Activated CD4-positive, alpha-beta T cell treated with anti-CD3 and anti-CD28 coated beads for 36 hours (primary cell): ENCODE measurements around the gene GPR33. TPM values are rescaled to one million over a fixed set of nuclear protein-coding genes. Genes with fewer than 3 reads are reported as not detected.

Source experiments
- ATAC-seq: fragments of 200-7000 bp; cut with Tn5 transposase; one replicate; pipeline ENCODE4 v1.10.0; 2021; ENCODE audit warnings: mild to moderate bottlenecking, moderate library complexity
- CTCF ChIA-PET: fragments of 350-600 bp; sonication (Branson Sonifier 250); formaldehyde crosslinking; loops from one replicate; lab custom pipeline; 2021; ENCODE audit warnings: antibody characterized with exemption; lab: Charles Lee
- POLR2A ChIA-PET: fragments of 350-600 bp; sonication (Branson Sonifier 250); formaldehyde crosslinking; loops from one replicate; lab custom pipeline; 2021; ENCODE audit warnings: antibody characterized with exemption, inconsistent platforms; lab: Charles Lee
- DNase-seq: peaks from one replicate; pipeline ENCODE4 v3.0.0-alpha.2; 2020
- H3K27ac Mint-ChIP-seq: one replicate; pipeline ENCODE4 v1.8.0; 2021; ENCODE audit warnings: mixed read lengths
- H3K27me3 Mint-ChIP-seq: one replicate; pipeline ENCODE4 v1.8.0; 2021; ENCODE audit warnings: mixed read lengths
- H3K36me3 Mint-ChIP-seq: one replicate; pipeline ENCODE4 v1.8.0; 2021; ENCODE audit warnings: low read depth, mixed read lengths
- H3K4me1 Mint-ChIP-seq: one replicate; pipeline ENCODE4 v1.8.0; 2021; ENCODE audit warnings: mixed read lengths
- H3K4me3 Mint-ChIP-seq: one replicate; pipeline ENCODE4 v1.8.0; 2021; ENCODE audit warnings: mild to moderate bottlenecking, moderate library complexity, mixed read lengths
- H3K9me3 Mint-ChIP-seq: one replicate; pipeline ENCODE4 v1.8.0; 2021; ENCODE audit warnings: low read depth, mixed read lengths
- intact Hi-C, 2 experiments: fragments of 100-400 bp; cut with DNase I in 1 of 2; cut with micrococcal nuclease in 1 of 2; formaldehyde crosslinking; loops; one replicate each; pipeline versions ENCODE4 v1.14.2 to v1.15.1; 2022 to 2024; cut with DNase I, micrococcal nuclease
- total RNA-seq, 2 experiments: library from RNA; stranded (reverse); gene quantifications; one replicate each; pipeline ENCODE4 v1.2.3, GENCODE V29; 2021

The GPR33 gene, protein sequence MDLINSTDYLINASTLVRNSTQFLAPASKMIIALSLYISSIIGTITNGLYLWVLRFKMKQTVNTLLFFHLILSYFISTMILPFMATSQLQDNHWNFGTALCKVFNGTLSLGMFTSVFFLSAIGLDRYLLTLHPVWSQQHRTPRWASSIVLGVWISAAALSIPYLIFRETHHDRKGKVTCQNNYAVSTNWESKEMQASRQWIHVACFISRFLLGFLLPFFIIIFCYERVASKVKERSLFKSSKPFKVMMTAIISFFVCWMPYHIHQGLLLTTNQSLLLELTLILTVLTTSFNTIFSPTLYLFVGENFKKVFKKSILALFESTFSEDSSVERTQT
- not detected for total RNA-seq

DNA sequence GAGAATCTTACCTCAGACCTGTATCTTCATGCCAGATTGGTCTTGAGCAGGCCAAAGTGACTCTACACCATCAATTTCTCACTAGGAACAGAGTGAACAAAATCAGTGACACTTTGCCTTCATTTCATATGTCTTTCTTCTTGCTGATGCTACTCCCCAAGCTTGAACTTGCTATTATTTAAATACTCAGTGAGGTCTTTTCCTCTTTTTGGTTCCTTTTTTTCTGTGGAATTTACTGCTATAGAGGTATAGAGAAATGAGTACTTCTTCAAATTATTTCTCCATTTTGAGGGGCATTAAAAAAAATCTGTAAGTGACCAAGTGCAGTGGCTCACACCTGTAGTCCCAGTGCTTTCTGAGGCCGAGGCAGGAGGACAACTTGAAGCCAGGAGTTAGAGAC lies at the start of gene GPR33:
Gene GPR33 (minus strand): TSS at position 154 of the 400 bp plus-strand sequence. CDS start 4,074 bp downstream, outside the sequence.
- intact Hi-C loops, result no loop called here
- no peak for ATAC-seq
- POLR2A ChIA-PET, result no interaction called here
- H3K27me3 Mint-ChIP-seq, result peaks cover 6% of the 10 kb centered on the region
- H3K9me3 Mint-ChIP-seq, result no peaks in the 10 kb centered on the region
- CTCF ChIA-PET, result no interaction called here
- H3K27ac Mint-ChIP-seq, result no peak within 1 kb of the TSS
- no peaks in the 10 kb centered on the region for H3K4me1 Mint-ChIP-seq
- DNase-seq, result no peak
- no peak within 1 kb of the TSS for H3K4me3 Mint-ChIP-seq
- no peaks in the 10 kb centered on the region for H3K36me3 Mint-ChIP-seq

DNA sequence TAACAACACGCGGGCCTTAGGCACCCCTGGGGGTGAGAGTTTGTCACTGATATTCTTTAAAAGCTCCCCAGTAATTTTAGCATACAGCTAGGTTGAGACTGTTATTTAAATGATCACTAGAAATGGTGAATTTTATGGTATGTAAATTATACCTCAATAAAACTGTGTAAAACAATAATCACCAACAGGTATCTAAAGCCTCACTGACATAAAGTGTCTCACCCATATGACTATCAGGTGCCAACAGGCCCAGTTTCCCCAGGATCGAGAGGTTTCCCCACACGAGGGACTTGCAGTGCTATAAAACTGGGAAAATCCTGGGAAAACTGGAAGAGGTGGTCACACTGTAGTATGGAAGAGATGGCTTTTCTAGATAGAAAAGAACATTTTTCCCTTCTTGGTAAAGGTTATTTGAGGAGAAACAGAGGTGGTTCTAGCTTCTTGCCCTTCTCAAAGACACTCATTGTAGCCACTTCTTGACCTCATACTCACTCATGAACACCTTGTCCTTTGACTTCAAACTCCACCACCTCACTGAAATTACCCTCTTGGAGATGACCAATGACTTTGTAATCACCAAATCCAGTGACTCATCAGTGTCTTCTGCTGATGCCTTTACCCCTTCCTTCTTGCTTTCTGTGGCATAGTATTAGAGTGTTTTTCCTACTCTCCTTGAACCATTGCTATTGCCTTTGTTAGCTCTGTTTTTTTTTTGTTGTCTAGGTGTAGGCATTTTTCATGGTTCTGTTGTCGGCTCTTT lies 48.5 kb upstream of the GPR33 start:
- ATAC-seq (no peak), DNase-seq (no peak)
- H3K9me3 Mint-ChIP-seq, result no peaks in the 10 kb centered on the region
- intact Hi-C loops, result no loop called here
- H3K27me3 Mint-ChIP-seq, result peaks cover 15% of the 10 kb centered on the region
- CTCF ChIA-PET, result interaction anchor here (0.7 kb wide), 1 partner anchor 367 kb away, joined by 3 read pairs; no protein-coding TSS in a partner anchor
- POLR2A ChIA-PET, result no interaction called here
- no peak overlapping the region for H3K27ac Mint-ChIP-seq
- H3K36me3 Mint-ChIP-seq, result no peaks in the 10 kb centered on the region
- H3K4me1 Mint-ChIP-seq, result no peaks in the 10 kb centered on the region
- H3K4me3 Mint-ChIP-seq, result no peak overlapping the region

DNA sequence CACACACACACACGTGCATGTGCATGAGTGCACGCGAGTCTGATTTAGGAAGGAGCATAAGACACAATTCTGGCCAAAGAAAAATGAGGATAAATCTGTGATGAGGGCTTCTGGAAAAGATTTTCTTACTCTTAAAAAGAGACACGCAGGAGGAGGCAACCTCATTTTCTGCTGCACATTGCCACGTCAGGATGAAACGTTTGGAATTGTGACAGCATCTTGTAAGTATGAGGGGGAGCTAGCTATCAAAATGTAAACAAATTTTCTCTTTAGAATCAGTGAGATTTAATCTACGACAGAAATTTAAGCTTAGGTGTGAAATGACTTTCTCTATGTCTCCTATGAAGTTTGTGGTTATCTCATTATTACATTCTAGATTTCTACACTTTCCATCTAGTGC lies 42.3 kb upstream of the GPR33 start:
- no peaks in the 10 kb centered on the region for H3K9me3 Mint-ChIP-seq
- H3K27ac Mint-ChIP-seq, result no peak overlapping the region
- H3K36me3 Mint-ChIP-seq, result no peaks in the 10 kb centered on the region
- H3K4me3 Mint-ChIP-seq, result no peak overlapping the region
- H3K4me1 Mint-ChIP-seq, result no peaks in the 10 kb centered on the region
- no peak for ATAC-seq
- intact Hi-C loops, result no loop called here
- POLR2A ChIA-PET, result no interaction called here
- H3K27me3 Mint-ChIP-seq, result no peaks in the 10 kb centered on the region
- DNase-seq, result no peak
- CTCF ChIA-PET, result interaction anchor here (1.8 kb wide), 1 partner anchor 20 kb away, joined by 5 read pairs; no protein-coding TSS in a partner anchor

DNA sequence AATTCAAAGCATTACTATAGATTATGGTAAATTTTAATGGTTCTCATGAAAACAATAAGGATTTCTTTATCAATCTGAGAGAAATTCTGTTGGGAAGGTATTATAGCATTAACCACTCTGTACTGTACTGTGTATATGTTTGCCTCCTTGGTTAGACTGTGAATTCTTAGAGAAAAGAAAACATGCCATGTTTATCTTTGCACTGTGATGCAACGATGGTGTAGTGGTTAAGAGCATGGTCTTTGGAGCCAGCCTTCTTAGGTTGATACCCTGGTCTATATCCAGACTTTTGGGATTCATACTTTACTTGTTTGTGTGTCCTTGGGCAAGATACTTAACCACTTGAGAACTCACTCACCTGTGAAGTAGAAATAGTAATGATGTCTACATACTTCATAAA lies 41.2 kb upstream of the GPR33 start:
- intact Hi-C loops, result no loop called here
- H3K4me1 Mint-ChIP-seq, result no peaks in the 10 kb centered on the region
- H3K4me3 Mint-ChIP-seq, result no peak overlapping the region
- no peaks in the 10 kb centered on the region for H3K36me3 Mint-ChIP-seq
- POLR2A ChIA-PET, result no interaction called here
- H3K27me3 Mint-ChIP-seq, result no peaks in the 10 kb centered on the region
- H3K27ac Mint-ChIP-seq, result no peak overlapping the region
- DNase-seq (no peak), ATAC-seq (no peak)
- CTCF ChIA-PET, result interaction anchor here (0.7 to 1.8 kb wide), 2 partner anchors 19 to 32 kb away, joined by 3 to 5 read pairs; partner anchors contain the start of gene NUBPL
- H3K9me3 Mint-ChIP-seq, result no peaks in the 10 kb centered on the region

DNA sequence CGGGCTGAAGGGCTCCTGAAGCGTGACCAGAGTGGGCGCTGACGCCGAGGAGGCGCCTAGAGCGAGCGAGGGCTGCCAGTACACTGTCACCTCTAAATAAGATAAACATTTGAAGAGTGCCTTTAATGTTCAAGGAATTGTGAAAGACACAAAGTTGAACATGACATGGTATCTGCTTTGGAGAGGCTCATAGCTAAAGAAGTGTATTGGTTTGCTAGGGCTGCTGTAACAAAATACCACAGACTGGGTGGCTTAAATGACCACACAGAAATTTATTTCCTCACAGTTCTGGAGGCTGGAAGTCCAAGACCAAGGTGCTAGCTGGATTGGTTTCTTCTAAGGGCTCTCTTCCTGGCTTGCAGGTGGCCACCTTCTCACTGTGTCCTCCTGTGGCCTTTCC lies 39.7 kb upstream of the GPR33 start:
- CTCF ChIA-PET, result no interaction called here
- peaks cover 4% of the 10 kb centered on the region for H3K27me3 Mint-ChIP-seq
- DNase-seq (no peak), ATAC-seq (no peak)
- intact Hi-C loops, result no loop called here
- H3K9me3 Mint-ChIP-seq, result no peaks in the 10 kb centered on the region
- no peak overlapping the region for H3K27ac Mint-ChIP-seq
- POLR2A ChIA-PET, result no interaction called here
- no peak overlapping the region for H3K4me3 Mint-ChIP-seq
- H3K36me3 Mint-ChIP-seq, result no peaks in the 10 kb centered on the region
- no peaks in the 10 kb centered on the region for H3K4me1 Mint-ChIP-seq

DNA sequence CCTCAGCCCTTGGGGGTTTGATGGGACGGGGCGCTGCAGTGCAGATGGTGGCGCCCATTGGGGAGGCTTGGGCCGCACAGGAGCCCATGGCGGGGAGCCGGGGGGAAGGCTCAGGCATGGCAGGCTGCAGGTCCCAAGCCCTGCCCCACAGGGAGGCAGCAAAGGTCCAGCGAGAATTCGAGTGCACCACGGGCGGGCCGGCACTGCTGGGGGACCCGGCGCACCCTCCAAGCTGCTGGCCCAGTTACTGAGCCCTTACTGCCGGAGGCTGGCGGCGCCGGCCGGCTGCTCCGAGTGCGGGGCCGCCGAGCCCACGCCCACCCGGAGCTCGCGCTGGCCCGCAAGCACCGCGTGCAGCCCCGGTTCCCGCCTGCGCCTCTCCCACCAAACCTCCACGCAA lies 39.2 kb upstream of the GPR33 start:
- Mint-ChIP-seq H3K4me3 (no peak overlapping the region), H3K27ac (no peak overlapping the region), H3K36me3 (no peaks in the 10 kb centered on the region), H3K4me1 (no peaks in the 10 kb centered on the region), H3K9me3 (no peaks in the 10 kb centered on the region), H3K27me3 (peaks cover 6% of the 10 kb centered on the region)
- intact Hi-C loops, result no loop called here
- POLR2A ChIA-PET, result no interaction called here
- DNase-seq (no peak), ATAC-seq (no peak)
- CTCF ChIA-PET, result no interaction called here

DNA sequence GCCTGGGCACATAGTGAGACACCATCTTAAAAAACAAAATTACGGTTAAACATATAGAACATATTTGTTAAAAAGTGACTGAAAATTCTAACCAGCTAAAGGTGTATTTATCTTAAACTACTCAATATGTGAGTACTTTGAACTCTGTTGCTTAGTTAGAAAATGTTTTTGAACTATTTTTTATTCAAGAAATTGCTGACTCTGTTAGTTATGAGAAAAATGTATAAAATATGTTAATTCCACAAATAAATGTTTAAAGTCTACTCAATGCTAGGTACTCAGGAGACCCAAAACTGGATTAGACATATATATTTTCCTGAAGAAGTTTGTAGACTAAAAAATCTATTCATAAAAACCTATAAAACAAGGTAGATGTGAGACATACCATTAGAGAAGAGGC lies 23.0 kb upstream of the GPR33 start:
- ATAC-seq (no peak), DNase-seq (no peak)
- Mint-ChIP-seq H3K27ac (no peak overlapping the region), H3K36me3 (no peaks in the 10 kb centered on the region), H3K4me3 (no peak overlapping the region), H3K9me3 (no peaks in the 10 kb centered on the region), H3K4me1 (no peaks in the 10 kb centered on the region), H3K27me3 (no peaks in the 10 kb centered on the region)
- CTCF ChIA-PET, result interaction anchor here (0.7 to 2.4 kb wide), 15 partner anchors 10 to 1653 kb away, joined by 3 to 17 read pairs (median 4); no protein-coding TSS in a partner anchor
- intact Hi-C loops, result loop anchor here (1.0 to 10.0 kb wide), 6 partner anchors 414 to 1050 kb away; no protein-coding TSS in a partner anchor
- POLR2A ChIA-PET, result no interaction called here

DNA sequence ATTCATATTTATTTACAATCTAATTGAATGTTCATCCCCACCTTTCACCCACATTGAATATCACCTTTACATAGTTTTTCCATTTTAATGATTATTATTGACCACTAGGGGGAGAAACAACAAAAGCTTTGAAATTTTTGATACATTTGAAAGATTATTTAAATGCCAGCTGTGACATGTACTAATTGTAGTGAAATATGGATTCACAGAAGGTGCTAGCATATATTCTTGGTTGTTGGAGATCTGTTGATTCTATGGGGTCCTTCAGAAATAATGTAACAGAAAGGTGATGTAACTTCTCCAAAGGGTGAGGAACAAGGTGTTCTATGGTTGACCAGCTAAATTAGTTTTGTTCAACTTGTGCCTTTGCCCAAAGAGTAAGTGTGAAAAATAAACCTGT lies 22.4 kb upstream of the GPR33 start:
- ATAC-seq, result no peak
- no peak overlapping the region for H3K27ac Mint-ChIP-seq

DNA sequence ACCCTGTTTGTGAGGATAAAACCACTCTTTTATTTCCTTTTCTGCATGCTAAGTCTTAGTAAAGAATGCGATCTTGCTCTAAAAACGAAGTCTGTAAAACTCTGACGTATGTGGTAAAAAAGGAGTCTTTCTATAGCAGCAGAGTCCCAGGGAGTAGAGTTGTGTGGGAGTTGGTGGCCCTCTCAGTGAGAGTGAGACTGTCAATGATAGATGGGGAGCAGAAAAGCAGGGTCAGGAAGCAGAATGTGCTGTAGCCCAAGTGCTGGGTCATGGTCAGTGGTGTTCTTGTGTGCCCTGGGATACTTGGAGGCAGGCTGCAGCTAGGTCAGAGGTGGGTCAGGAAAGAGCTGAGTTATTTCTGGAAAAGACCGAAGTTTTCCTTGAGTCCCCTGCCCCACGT lies 20.3 kb upstream of the GPR33 start:
- CTCF ChIA-PET, result no interaction called here

More for the DNA sequence above, 22.4 kb upstream of the GPR33 start:
- Mint-ChIP-seq H3K4me1 (no peaks in the 10 kb centered on the region), H3K27me3 (no peaks in the 10 kb centered on the region), H3K9me3 (no peaks in the 10 kb centered on the region), H3K4me3 (no peak overlapping the region), H3K36me3 (no peaks in the 10 kb centered on the region)
- DNase-seq, result no peak
- POLR2A ChIA-PET, result no interaction called here
- CTCF ChIA-PET, result interaction anchor here (0.7 to 2.4 kb wide), 15 partner anchors 9 to 1056 kb away, joined by 3 to 17 read pairs (median 4); no protein-coding TSS in a partner anchor
- intact Hi-C loops, result loop anchor here (1.0 to 10.0 kb wide), 6 partner anchors 415 to 1051 kb away; no protein-coding TSS in a partner anchor

DNA sequence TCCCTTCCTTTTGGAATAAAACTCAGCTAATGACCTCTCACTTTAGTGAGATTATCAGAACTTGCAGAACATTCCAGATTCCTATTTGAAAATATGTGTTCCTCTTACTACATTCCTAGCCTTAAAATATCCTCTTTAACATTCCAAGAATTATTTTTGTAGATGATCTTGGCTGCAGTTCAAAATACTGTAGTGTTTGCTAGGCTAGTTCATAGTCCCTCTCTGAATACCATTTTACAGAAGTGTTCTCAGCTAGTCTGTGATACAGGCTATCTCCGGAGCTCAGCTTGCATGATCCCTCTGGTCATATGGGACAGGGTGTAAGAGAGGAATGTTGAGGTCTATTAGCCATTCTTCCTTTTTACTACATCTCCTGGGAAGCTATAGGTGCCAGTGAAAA lies 17.6 kb upstream of the GPR33 start:
- no peak overlapping the region for H3K4me3 Mint-ChIP-seq
- DNase-seq, result no peak
- ATAC-seq, result no peak
- no peaks in the 10 kb centered on the region for H3K9me3 Mint-ChIP-seq
- intact Hi-C loops, result no loop called here
- ChIA-PET CTCF (interaction anchor here (0.6 to 2.6 kb wide), 3 partner anchors 141 to 749 kb away, joined by 3 to 11 read pairs (median 4); no protein-coding TSS in a partner anchor), POLR2A (no interaction called here)
- no peaks in the 10 kb centered on the region for H3K4me1 Mint-ChIP-seq
- H3K27me3 Mint-ChIP-seq, result no peaks in the 10 kb centered on the region
- H3K27ac Mint-ChIP-seq, result no peak overlapping the region
- no peaks in the 10 kb centered on the region for H3K36me3 Mint-ChIP-seq

More for the DNA sequence above, 20.3 kb upstream of the GPR33 start:
- no peaks in the 10 kb centered on the region for H3K27me3 Mint-ChIP-seq
- no peaks in the 10 kb centered on the region for H3K36me3 Mint-ChIP-seq
- H3K4me1 Mint-ChIP-seq, result no peaks in the 10 kb centered on the region
- no peak overlapping the region for H3K4me3 Mint-ChIP-seq
- POLR2A ChIA-PET, result no interaction called here
- no peak overlapping the region for H3K27ac Mint-ChIP-seq
- intact Hi-C loops, result no loop called here
- ATAC-seq (no peak), DNase-seq (no peak)
- no peaks in the 10 kb centered on the region for H3K9me3 Mint-ChIP-seq

DNA sequence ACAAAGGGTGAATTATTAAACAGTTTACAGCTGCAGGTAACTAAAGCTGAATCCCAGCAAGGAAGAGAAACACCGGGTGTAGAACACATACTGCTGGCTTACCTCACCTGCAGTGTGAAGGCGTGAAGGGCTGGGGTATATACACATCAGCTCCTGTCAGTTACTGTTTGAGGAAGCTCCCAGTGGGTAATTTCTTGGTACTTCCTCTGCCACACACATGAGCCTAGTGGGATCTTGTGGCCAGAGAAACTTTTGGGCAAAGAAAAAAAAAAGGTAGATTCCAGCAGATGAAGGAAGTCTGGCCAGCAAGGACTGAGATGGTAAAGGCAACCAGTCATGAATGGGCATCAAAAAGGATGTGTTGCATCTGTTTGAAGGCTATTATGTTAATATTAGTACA lies 14.0 kb upstream of the GPR33 start:
- H3K27me3 Mint-ChIP-seq, result no peaks in the 10 kb centered on the region
- intact Hi-C loops, result no loop called here
- ATAC-seq (no peak), DNase-seq (no peak)
- no peaks in the 10 kb centered on the region for H3K4me1 Mint-ChIP-seq
- POLR2A ChIA-PET, result no interaction called here
- CTCF ChIA-PET, result no interaction called here
- H3K36me3 Mint-ChIP-seq, result no peaks in the 10 kb centered on the region
- no peak overlapping the region for H3K4me3 Mint-ChIP-seq
- H3K27ac Mint-ChIP-seq, result no peak overlapping the region
- no peaks in the 10 kb centered on the region for H3K9me3 Mint-ChIP-seq
